Islet precursor cell (in vitro differentiated cells): Measurements from ENCODE around the gene CERS3.
A peak's percentile ranks its signal among the peaks of the same experiment; 100 is the strongest.

Source experiments
- DNase-seq: peaks from one replicate; pipeline ENCODE4 v3.0.0-alpha.2; 2018

Gene CERS3

GRCh38 chr15:100526027-100526481 lies 2.7 kb downstream of the CERS3 start:
- DNase-seq = no peak

GRCh38 chr15:100525436-100525835 lies 3.3 kb downstream of the CERS3 start:
- no peak for DNase-seq

GRCh38 chr15:100524326-100524725 lies 4.4 kb downstream of the CERS3 start:
- DNase-seq = no peak

GRCh38 chr15:100521907-100522306 lies 6.8 kb downstream of the CERS3 start:
- DNase-seq = no peak

- no peak for DNase-seq
These were observed 8.4 kb downstream of the CERS3 start for GRCh38 chr15:100520132-100520921.

- no peak for DNase-seq
These were observed 10.9 kb downstream of the CERS3 start for GRCh38 chr15:100517846-100518245.

GRCh38 chr15:100516643-100517512 lies 11.9 kb downstream of the CERS3 start:
- DNase-seq = no peak

GRCh38 chr15:100515758-100516157 lies 13.0 kb downstream of the CERS3 start:
- DNase-seq = peak; percentile 78

- DNase-seq = no peak
These were observed 20.0 kb downstream of the CERS3 start for GRCh38 chr15:100508641-100509300.

- DNase-seq = no peak
These were observed 26.1 kb downstream of the CERS3 start for GRCh38 chr15:100502651-100503050.

- DNase-seq = no peak
These were observed 27.6 kb downstream of the CERS3 start for GRCh38 chr15:100501117-100501516.

- no peak for DNase-seq
These were observed 28.3 kb downstream of the CERS3 start for GRCh38 chr15:100500226-100500990.

GRCh38 chr15:100495861-100496260 lies 32.9 kb downstream of the CERS3 start:
- DNase-seq = no peak

- DNase-seq = no peak
These were observed 35.5 kb downstream of the CERS3 start for GRCh38 chr15:100493213-100493612.

GRCh38 chr15:100484443-100484842 lies 44.3 kb downstream of the CERS3 start:
- no peak for DNase-seq

- DNase-seq = no peak
These were observed 45.4 kb downstream of the CERS3 start for GRCh38 chr15:100483370-100483769.

GRCh38 chr15:100476805-100477204 lies 51.9 kb downstream of the CERS3 start:
- DNase-seq = no peak

- DNase-seq = no peak
These were observed 56.0 kb downstream of the CERS3 start for GRCh38 chr15:100472736-100473135.

- DNase-seq = no peak
These were observed 56.8 kb downstream of the CERS3 start for GRCh38 chr15:100471933-100472332.

GRCh38 chr15:100468285-100468684 lies 60.5 kb downstream of the CERS3 start:
- DNase-seq = no peak

GRCh38 chr15:100466073-100466472 lies 62.7 kb downstream of the CERS3 start:
- no peak for DNase-seq

GRCh38 chr15:100464888-100465287 lies 63.9 kb downstream of the CERS3 start:
- no peak for DNase-seq

GRCh38 chr15:100464256-100464655 lies 64.5 kb downstream of the CERS3 start:
- DNase-seq = no peak
